ENCODE data around the gene NEURL1.
"Not testable (repeated sequence)": the region's sequence is repeated elsewhere in the genome, so short reads cannot be mapped to it uniquely, and the experiment has no call there.

NEURL1 gene

GRCh38 chr10:103519798-103520197 is 26.3 kb downstream of the NEURL1 start:
- DNase-seq, result no peak

- not testable (repeated sequence) for DNase-seq
These were observed 28.5 kb downstream of the NEURL1 start for GRCh38 chr10:103522006-103522405.

- DNase-seq, result no peak
These were observed 30.2 kb downstream of the NEURL1 start for GRCh38 chr10:103523683-103524082.

- no peak for DNase-seq
These were observed 32.4 kb downstream of the NEURL1 start for GRCh38 chr10:103525901-103526300.

- not testable (repeated sequence) for DNase-seq
These were observed 34.0 kb downstream of the NEURL1 start for GRCh38 chr10:103527476-103527875.

GRCh38 chr10:103528549-103528948 is 35.0 kb downstream of the NEURL1 start:
- DNase-seq, result no peak

GRCh38 chr10:103529539-103529938 is 36.0 kb downstream of the NEURL1 start:
- no peak for DNase-seq

GRCh38 chr10:103533827-103534226 is 40.3 kb downstream of the NEURL1 start:
- no peak for DNase-seq

GRCh38 chr10:103534621-103535498 is 41.4 kb downstream of the NEURL1 start:
- DNase-seq, result no peak

- no peak for DNase-seq
These were observed 42.1 kb downstream of the NEURL1 start for GRCh38 chr10:103535595-103535994.

- DNase-seq, result no peak
These were observed 46.2 kb downstream of the NEURL1 start for GRCh38 chr10:103539751-103540150.

GRCh38 chr10:103540722-103541121 is 47.2 kb downstream of the NEURL1 start:
- no peak for DNase-seq

- no peak for DNase-seq
These were observed 48.1 kb downstream of the NEURL1 start for GRCh38 chr10:103541616-103542015.

GRCh38 chr10:103542764-103543616 is 49.5 kb downstream of the NEURL1 start:
- DNase-seq, result peak; percentile 33

GRCh38 chr10:103543617-103544525 is 50.4 kb downstream of the NEURL1 start:
- DNase-seq, result no peak

- no peak for DNase-seq
These were observed 51.3 kb downstream of the NEURL1 start for GRCh38 chr10:103544657-103545310.

GRCh38 chr10:103545366-103545765 is 51.9 kb downstream of the NEURL1 start:
- no peak for DNase-seq

GRCh38 chr10:103545771-103546281 is 52.3 kb downstream of the NEURL1 start:
- DNase-seq, result no peak

GRCh38 chr10:103546401-103546800 is 52.9 kb downstream of the NEURL1 start:
- DNase-seq, result no peak

GRCh38 chr10:103547391-103547946 is 54.0 kb downstream of the NEURL1 start:
- DNase-seq, result no peak

- DNase-seq, result no peak
These were observed 54.5 kb downstream of the NEURL1 start for GRCh38 chr10:103548006-103548405.
